Endometrial microvascular endothelial cells (primary cell): ENCODE data around the gene ZFAND3. TPM values are rescaled to one million over a fixed set of nuclear protein-coding genes. Genes with fewer than 3 reads are reported as not detected.
"Not testable (repeated sequence)": the region's sequence is repeated elsewhere in the genome, so short reads cannot be mapped to it uniquely, and the experiment has no call there.

Source experiments
- in situ Hi-C: cut with HindIII; loops from 2 replicates; pipeline ENCODE4 v1.10.0; 2017; ENCODE audit warnings: low sequenced_read_pairs, low pct_unique_long_range_greater_than_20kb; ENCODE audit errors: inconsistent ontology term
- total RNA-seq: library from RNA; depleted of rRNA; stranded (reverse); fragments of >200 nt; gene quantifications from one replicate; pipeline ENCODE4 v1.2.3, GENCODE V29; 2015; ENCODE audit errors: inconsistent ontology term

Gene ZFAND3
- total RNA-seq, 1 donor from 2014 or later, result 20.5 TPM

GRCh38 chr6:38124224-38124926, 304.8 kb downstream of the ZFAND3 start:
- in situ Hi-C loops, result not testable (repeated sequence)

- in situ Hi-C loops, result no loop called here
Observed at GRCh38 chr6:38127284-38127683, 307.8 kb downstream of the ZFAND3 start.

GRCh38 chr6:38131527-38131965, 312.0 kb downstream of the ZFAND3 start:
- in situ Hi-C loops, result no loop called here

- in situ Hi-C loops, result no loop called here
Observed at GRCh38 chr6:38133932-38134703, 314.6 kb downstream of the ZFAND3 start.

GRCh38 chr6:38134704-38135088, 315.2 kb downstream of the ZFAND3 start:
- in situ Hi-C loops, result no loop called here

- in situ Hi-C loops, result no loop called here
Observed at GRCh38 chr6:38136547-38136946, 317.0 kb downstream of the ZFAND3 start.

GRCh38 chr6:38137608-38138265, 318.2 kb downstream of the ZFAND3 start:
- in situ Hi-C loops, result no loop called here

- in situ Hi-C loops, result no loop called here
Observed at GRCh38 chr6:38138374-38138773, 318.8 kb downstream of the ZFAND3 start.

- in situ Hi-C loops, result no loop called here
Observed at GRCh38 chr6:38141085-38141484, 321.6 kb downstream of the ZFAND3 start.

GRCh38 chr6:38141716-38142115, 322.2 kb downstream of the ZFAND3 start:
- in situ Hi-C loops, result no loop called here

- in situ Hi-C loops, result no loop called here
Observed at GRCh38 chr6:38142178-38142902, 322.8 kb downstream of the ZFAND3 start.

GRCh38 chr6:38143191-38144150, 323.9 kb downstream of the ZFAND3 start:
- in situ Hi-C loops, result no loop called here

GRCh38 chr6:38144365-38144945, 324.9 kb downstream of the ZFAND3 start:
- in situ Hi-C loops, result no loop called here

GRCh38 chr6:38146021-38146733, 326.6 kb downstream of the ZFAND3 start:
- in situ Hi-C loops, result no loop called here

GRCh38 chr6:38146734-38147027, 327.2 kb downstream of the ZFAND3 start:
- in situ Hi-C loops, result no loop called here

GRCh38 chr6:38148606-38149005, 329.1 kb downstream of the ZFAND3 start:
- in situ Hi-C loops, result no loop called here

- in situ Hi-C loops, result no loop called here
Observed at GRCh38 chr6:38149531-38149930, 330.0 kb downstream of the ZFAND3 start.
